Epithelial cell of proximal tubule (primary cell): Measurements from ENCODE around the gene SUSD2. TPM values are rescaled to one million over a fixed set of nuclear protein-coding genes. Genes with fewer than 3 reads are reported as not detected.
A peak's percentile ranks its signal among the peaks of the same experiment; 100 is the strongest.
"Not testable (repeated sequence)": the region's sequence is repeated elsewhere in the genome, so short reads cannot be mapped to it uniquely, and the experiment has no call there.

Source experiments
- DNase-seq: peaks from one replicate; pipeline ENCODE4 v3.0.0-alpha.2; 2011; ENCODE audit warnings: low read depth
- H3K4me3 ChIP-seq: 2 replicates; pipeline ENCODE4 v1.5.1; 2011; ENCODE audit warnings: low read depth, mild to moderate bottlenecking, low read length
- CTCF ChIP-seq: conservative IDR thresholded peaks from 2 replicates; pipeline ENCODE4 v1.5.1; 2012; ENCODE audit warnings: low read depth, mild to moderate bottlenecking, low read length
- total RNA-seq: library from RNA; depleted of rRNA; stranded (reverse); fragments of >200 nt; gene quantifications from 2 replicates; pipeline ENCODE4 v1.2.3, GENCODE V29; 2015

The SUSD2 gene
- total RNA-seq, 1 donor from 2014 or later, result 0.06 TPM

GRCh38 chr22:24200619-24201212 is 19.4 kb downstream of the SUSD2 start:
- no peak overlapping the region for H3K4me3 ChIP-seq
- DNase-seq, result no peak
- TF ChIP-seq CTCF, result no peak

- no peak overlapping the region for H3K4me3 ChIP-seq
- DNase-seq, result no peak
- TF ChIP-seq CTCF, result no peak
These were observed 20.7 kb downstream of the SUSD2 start for GRCh38 chr22:24201681-24202614.

- not testable (repeated sequence) for H3K4me3 ChIP-seq, DNase-seq
These were observed 22.6 kb downstream of the SUSD2 start for GRCh38 chr22:24203856-24204255.

GRCh38 chr22:24205438-24206195 is 24.3 kb downstream of the SUSD2 start:
- DNase-seq, result no peak
- no peak overlapping the region for H3K4me3 ChIP-seq
- no peak for TF ChIP-seq CTCF

- not testable (repeated sequence) for DNase-seq, H3K4me3 ChIP-seq
These were observed 25.4 kb downstream of the SUSD2 start for GRCh38 chr22:24206460-24207263.

- DNase-seq, result no peak
- no peak for TF ChIP-seq CTCF
- H3K4me3 ChIP-seq, result no peak overlapping the region
These were observed 26.2 kb downstream of the SUSD2 start for GRCh38 chr22:24207264-24208011.

- DNase-seq, result peak; percentile 67
- no peak overlapping the region for H3K4me3 ChIP-seq
These were observed 26.9 kb downstream of the SUSD2 start for GRCh38 chr22:24208012-24208749.

More at GRCh38 chr22:24208012-24208749, 26.9 kb downstream of the SUSD2 start:
- TF ChIP-seq CTCF, result no peak
